Vagina (tissue), 2 donors: ENCODE measurements around the gene IL17RE.
A peak's percentile ranks its signal among the peaks of the same experiment; 100 is the strongest.

Experiments used
- CTCF ChIP-seq, 3 experiments: fragments of 450-650 bp in 2 of 3; fragments of 200-600 bp in 1 of 3; sonication (generic) in 1 of 3; IDR thresholded peaks; one replicate each; pipeline ENCODE4 v1.5.1; 2017 to 2019; ENCODE audit warnings: antibody characterized with exemption in 3 of 3, mild to moderate bottlenecking in 2 of 3, moderate library complexity in 2 of 3
- POLR2A ChIP-seq, 2 donors: fragments of 450-650 bp; IDR thresholded peaks; one replicate each; pipeline ENCODE4 v1.6.1; 2017; ENCODE audit warnings: antibody characterized with exemption in 2 of 2, mild to moderate bottlenecking in 2 of 2, moderate library complexity in 2 of 2
- POLR2AphosphoS5 ChIP-seq, 2 donors: sonication (generic); formaldehyde crosslinking; IDR thresholded peaks; one replicate each; pipeline ENCODE4 v1.9.0; 2017; ENCODE audit warnings: antibody characterized with exemption in 2 of 2, mild to moderate bottlenecking in 2 of 2, low read depth in 1 of 2; ENCODE audit not compliant: insufficient read depth in 1 of 2

- TF ChIP-seq POLR2A (IDR thresholded peaks at IDR 0.05), result no peak
- TF ChIP-seq CTCF (IDR thresholded peaks at IDR 0.05), result no peak
- TF ChIP-seq POLR2AphosphoS5 (IDR thresholded peaks at IDR 0.05; ENCODE audit: insufficient read depth in 1 of 2, low read depth in 1 of 2), result peak in 1 of 2 donors; percentile 40
Measured at GRCh38 chr3:9902372-9903237, at the start of gene IL17RE.
